ENCODE data around the gene EP300.
A peak's percentile ranks its signal among the peaks of the same experiment; 100 is the strongest.

Gene EP300

DNA sequence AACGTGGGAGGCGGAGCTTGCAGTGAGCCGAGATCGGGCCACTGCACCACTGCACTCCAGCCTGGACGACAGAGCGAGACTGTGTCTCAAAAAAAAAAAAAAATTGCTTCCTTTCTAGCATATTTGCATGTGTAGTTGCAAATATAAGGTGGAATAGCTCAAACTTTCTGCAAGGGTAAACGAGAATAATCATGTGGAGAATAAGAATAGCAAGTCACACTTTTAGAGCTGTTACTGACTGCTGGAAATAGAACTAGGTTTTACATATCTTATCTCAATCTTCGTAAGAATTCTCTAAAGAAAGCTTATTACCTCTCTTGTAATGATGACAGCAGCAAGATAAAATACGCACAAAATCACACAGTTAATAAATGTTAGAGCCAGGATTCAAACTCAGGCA is 114.3 kb downstream of the EP300 start:
- DNase-seq (ENCODE audit: low read depth): no peak

DNA sequence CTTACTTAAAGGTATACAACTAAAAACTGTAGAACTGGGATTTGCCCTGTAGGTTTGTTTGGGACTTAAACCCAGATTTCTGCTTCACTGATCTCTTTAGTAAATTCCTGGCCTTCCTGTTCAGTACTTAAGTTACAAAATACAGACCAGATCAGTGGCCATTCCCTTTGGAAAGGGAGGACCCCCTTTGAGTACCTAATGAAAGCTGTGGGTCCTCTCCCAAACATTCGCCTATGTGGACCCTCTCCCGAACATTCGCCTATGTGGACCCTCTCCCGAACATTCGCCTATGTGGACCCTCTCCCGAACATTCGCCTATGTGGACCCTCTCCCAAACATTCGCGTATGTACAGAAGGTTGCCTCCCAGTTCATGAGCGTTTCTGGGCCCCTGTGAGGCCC is 123.0 kb downstream of the EP300 start:
- no peak for DNase-seq (ENCODE audit: low read depth)

DNA sequence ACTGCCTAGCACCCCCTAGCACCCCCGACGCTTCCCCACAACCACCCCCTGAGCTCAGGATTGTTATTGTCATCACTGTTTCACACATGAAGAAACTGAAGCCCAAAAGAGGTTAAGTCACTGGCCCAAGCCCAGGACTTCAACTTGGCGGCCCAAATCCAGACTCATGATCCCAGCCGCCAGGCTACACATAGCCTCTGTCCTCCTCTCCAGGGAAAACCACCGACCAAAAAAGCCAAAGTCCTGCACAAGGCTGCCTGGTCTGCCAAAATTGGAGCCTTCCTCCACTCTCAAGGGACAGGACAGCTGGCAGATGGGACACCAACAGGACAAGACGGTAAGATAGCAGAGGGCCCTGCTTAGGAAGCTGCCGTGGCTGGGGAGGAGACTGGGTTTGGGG is 123.5 kb downstream of the EP300 start:
- no peak for DNase-seq (ENCODE audit: low read depth)

DNA sequence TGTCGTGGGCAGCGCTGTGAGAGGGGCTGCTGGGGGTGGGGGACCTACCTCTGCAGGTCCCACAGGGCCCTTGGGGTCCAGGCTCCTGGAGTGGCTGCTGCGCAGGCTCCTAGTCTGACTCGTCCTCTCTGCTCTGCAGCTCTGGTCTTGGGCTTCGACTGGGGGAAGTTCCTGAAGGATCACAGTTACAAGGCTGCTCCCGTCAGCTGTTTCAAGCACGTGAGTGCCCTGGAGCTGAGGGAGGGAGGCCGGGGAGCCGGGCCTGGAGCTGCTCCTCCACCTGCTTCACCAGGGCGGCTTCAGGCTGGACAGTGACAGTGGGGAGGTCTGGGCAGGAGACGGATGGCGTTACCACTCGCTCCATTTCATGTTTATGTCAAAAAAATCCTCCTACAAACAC is 124.6 kb downstream of the EP300 start:
- DNase-seq (ENCODE audit: low read depth): no peak

DNA sequence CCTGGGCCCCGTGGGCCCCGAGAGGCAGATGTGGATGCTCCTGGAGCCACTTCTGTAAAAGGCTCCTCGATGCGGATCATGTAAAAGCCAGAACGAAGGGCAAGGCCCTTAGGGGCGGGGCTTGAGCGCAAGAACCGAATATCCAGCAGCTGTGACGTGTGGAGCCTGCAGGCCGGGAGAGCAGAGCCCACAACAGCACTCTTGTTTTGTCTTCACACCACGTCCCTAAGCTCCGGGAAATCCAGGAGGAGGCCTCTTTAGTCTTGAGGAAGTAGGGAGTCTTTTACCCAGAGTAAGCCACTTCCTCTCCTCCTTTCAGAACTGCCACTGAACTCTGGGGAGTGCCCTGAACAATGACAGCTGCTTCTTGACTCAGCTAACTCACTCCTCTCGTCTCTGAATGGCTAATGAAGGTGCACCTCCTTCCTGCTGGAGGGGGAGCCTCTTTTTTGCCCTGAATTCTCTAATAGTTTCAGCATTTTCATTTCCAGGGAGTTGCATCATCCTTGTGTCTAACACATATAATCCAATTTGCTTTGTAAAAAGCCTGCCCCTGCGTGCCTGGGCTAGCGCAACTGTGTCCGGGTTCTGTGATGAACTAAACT is 125.3 kb downstream of the EP300 start:
- peak; percentile 70 for DNase-seq (ENCODE audit: low read depth)

DNA sequence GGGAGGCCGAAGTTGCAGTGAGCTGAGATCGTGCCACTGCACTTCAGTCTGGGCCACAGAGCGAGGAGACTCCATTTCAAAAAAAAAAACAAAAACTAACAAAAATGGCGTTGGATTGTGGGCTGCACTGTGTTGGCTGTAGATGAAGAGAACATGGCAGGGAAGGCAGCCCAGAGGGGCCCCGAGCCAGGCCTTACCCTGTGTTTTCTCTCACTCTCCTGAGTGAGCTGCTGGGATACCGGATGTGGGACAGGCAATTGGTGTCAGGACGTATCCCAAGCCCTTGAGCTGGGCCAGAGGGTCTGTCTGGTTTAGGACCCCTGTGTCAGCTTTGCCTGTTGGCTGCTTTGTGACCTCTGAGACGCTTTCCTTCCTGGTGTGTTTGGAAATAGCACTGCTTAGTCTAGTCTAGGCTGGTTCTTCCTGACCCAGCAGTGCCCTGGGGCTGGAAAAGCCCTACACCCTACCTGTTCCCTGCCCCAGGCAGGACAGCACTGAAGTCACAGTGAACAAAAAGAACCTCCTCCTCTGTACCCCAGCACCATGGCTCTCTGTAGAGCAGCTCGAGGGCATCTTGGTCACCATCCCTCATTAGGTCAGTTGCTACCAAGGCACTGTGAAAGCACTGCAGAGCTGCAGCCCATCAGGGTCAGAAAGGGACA is 130.6 kb downstream of the EP300 start:
- no peak for DNase-seq (ENCODE audit: low read depth)

DNA sequence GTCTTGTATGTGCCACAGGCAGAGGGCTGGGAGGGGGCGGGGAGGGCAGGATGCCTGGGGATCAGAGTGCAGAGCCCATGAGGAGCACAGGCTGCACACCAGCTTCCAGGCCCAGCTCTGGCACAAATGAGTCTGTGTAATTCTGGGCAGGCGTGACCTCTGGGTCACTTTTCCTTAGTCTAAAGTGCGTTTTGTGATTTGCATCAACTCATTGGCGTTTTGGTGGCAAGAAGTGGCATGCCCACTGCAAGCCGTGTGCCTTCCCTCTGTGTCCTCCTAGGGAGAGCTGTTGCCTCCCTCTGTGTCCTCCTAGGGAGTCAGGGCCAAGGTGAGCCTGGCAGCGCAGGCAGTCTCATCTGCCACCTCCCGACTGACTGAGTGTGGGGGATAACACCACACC is 131.1 kb downstream of the EP300 start:
- no peak for DNase-seq (ENCODE audit: low read depth)

DNA sequence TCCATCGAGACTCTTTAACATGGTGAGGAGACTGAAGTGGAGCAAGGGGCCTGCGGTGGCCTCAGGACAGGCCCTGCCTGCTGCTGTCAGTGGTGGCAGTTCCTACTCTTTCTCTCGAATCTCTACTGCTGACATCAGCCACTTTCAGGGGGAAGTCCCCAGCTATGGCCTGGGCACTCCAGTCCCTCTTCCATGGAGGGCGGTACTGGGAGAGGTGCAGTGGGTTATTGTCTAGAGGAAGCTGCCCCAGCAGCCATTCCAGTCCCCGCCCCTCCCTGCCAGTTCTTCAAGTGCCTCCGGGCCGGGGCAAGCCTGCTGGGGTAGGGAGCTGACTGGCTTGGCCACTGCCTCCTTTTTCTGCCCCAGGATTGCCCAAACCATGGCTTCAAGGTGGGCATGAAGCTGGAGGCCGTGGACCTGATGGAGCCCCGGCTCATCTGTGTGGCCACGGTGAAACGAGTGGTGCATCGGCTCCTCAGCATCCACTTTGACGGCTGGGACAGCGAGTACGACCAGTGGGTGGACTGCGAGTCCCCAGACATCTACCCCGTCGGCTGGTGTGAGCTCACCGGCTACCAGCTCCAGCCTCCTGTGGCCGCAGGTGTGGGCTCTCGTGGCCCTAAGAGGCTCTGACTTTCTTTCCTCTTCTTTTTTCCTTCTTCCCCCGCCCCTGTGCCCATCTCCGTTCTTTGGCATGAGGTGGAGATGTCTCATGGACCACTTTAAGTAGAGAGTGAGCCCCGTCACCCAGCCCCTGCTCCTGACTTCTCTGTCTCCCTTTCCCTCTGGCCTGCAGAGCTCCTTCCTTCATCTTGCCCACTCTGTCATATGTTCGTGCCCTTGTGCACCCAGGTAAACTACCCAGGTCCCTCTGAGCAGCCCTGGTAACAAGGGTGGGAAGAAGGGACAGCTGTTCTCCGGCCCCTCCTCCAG is 134.6 kb downstream of the EP300 start:
- DNase-seq (ENCODE audit: low read depth): no peak

DNA sequence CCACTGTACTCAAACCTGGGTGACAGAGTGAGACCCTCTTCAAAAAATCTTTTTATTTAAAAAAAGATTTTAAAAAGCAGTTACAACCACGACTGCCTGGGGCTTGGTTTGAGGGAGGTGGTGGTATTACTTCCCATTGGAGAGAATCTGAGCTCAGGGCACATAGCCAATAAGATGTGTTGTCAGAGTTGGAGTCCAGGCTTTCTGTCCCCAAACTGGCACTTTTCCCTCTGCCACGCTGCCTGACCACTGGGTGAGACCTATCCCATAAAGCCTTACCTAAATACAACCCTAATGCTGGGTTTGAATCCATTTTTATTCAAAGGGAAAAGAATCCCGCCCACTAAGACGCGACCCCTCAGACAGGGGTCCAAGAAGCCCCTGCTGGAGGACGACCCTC is 136.8 kb downstream of the EP300 start:
- DNase-seq (ENCODE audit: low read depth): no peak
